NCI-H146 (cell line): ENCODE results near the gene CNTN5.

Experiments
- DNase-seq: peaks from one replicate; lab custom pipeline; 2025; lab: John Stamatoyannopoulos, UW

The CNTN5 gene

GRCh38 chr11:99934008-99934407 is 913.3 kb downstream of the CNTN5 start:
- no peak for DNase-seq

DNA sequence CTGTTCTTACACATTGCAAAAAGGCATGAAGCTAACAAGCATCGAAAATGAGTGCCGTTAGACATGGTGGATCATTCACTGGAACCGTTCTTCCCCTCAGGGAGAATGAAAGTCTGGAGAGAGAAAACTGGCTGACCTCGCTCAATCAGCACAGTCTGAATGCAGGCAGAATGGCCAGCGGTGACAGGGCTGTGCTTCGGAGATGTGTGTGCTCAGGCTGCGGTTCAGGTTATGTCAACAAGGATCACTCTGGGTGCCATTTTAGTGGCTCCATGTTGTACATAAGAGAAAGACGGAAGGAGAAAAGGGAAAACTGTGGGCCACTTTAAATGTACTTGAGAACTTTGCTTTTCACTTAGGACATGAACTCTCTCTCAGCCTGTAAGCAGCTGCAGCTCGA is 916.6 kb downstream of the CNTN5 start:
- DNase-seq: peak; percentile 82

DNA sequence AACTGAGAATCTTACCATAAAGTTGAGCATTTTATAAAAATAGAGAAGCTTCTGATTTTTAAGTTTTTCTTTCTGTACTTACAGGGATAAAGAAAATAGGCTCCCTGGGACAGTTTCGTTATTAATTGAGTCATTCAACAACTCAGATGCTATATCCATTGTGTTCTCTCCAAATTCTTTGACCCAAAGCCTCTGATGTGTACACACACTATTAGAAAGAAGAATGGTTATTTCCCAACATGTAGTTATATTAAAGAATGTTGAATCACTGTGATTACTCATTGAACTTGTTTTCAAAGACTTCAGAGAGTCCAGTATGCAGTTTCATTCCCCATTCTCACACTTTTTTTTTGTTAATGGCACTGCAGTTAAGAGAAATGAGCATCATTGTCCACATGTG is 932.1 kb downstream of the CNTN5 start:
- DNase-seq: no peak

DNA sequence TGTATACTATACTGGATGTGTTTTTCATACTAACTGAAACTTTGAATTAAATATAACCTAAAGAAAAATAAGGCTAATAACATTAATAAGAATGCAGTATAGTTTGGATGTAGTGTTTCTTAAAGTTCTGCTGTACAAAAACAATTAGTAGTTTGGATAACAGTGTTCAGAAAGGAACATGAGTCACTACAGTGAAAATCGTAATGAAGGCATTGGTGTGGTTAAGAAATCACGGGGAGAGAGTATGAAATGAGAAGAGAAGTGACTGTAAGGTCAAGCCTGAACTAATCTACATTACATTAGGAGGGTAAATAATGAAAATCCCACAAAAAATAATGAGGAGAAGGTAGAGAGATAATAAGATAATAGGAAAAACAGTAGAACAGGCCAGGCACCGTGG is 939.8 kb downstream of the CNTN5 start:
- DNase-seq: no peak

GRCh38 chr11:99968336-99968735 is 947.6 kb downstream of the CNTN5 start:
- no peak for DNase-seq

- no peak for DNase-seq
Measured at GRCh38 chr11:99973993-99974392, 953.2 kb downstream of the CNTN5 start.

DNA sequence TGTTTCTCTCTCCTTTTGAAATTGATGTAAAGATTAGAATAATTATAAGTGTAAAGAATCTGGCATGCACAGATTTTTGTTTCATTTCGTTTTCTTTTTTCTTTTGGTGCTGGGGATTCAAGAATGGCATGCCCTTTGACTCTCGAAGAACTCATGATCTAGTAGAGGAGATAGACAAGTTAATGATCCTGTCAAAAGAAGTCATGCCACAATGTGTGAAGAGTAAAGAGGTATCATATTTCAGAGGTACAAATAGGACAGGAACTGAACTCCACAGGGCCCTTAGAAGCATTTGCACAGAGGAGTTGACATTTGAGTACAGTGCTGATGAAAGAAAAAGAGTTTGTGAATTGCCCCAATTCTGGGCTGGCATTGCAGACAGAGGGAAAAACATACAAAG is 958.3 kb downstream of the CNTN5 start:
- DNase-seq: peak; percentile 51

GRCh38 chr11:99987821-99988470 is 967.2 kb downstream of the CNTN5 start:
- no peak for DNase-seq

- DNase-seq: no peak
Measured at GRCh38 chr11:99988471-99988837, 967.7 kb downstream of the CNTN5 start.

- DNase-seq: no peak
Measured at GRCh38 chr11:100003985-100004384, 983.2 kb downstream of the CNTN5 start.

- no peak for DNase-seq
Measured at GRCh38 chr11:100004541-100004940, 983.8 kb downstream of the CNTN5 start.

DNA sequence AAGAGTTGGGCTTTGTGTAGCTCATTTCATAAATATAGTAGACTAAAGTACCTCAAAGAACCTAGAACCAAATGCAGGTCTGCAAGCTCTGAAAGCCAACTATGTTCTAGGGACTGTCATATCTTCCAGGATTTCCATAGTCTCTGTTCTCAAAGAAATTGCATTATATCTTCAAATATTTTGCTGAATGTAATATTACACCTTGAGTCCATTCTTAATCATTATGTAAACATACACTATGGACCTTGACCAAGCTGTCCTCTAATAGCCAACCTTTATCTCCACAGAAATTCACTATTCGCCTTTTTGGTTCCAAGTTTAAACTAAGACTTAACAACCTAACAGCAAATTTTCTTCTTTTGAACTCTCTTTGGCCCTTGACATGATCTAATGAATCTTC is 987.7 kb downstream of the CNTN5 start:
- DNase-seq: no peak

DNA sequence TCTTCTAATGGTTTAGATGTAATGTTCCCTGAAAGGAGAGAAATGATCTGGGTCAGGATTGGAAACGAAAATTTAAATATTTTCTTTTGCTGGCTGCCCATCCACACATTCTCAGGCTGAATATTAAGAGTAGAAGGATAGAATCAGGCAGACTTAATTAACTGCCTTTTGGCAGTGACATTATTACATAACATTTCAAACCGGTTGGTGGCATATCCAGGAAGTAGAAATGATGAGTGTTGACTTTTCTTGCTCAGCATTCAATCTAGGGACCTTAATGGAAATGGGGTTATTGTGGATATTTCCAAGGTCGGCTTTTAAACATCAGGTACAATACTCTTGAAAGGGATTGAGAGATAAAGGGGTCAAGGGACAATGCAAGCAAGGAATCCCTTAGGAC is 989.0 kb downstream of the CNTN5 start:
- no peak for DNase-seq

DNA sequence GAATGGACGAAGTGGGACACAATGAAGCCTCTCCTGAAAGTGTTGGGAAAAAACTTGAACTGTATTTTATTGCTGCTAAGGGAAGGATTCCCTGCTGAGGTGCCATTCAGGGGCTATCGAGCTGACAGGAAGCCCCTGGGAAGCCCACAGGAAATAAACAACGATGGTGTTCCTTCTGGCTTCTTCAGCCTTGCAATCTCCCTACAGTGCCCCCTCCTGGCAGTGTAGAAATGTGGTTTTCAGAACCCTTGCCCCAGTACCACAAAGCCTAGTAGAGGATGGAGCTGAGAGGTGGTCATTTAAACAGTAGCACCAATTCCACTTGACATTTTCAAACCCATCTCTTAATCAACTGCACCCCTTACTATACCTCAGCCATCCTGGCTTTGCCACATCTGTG is 989.6 kb downstream of the CNTN5 start:
- no peak for DNase-seq

DNA sequence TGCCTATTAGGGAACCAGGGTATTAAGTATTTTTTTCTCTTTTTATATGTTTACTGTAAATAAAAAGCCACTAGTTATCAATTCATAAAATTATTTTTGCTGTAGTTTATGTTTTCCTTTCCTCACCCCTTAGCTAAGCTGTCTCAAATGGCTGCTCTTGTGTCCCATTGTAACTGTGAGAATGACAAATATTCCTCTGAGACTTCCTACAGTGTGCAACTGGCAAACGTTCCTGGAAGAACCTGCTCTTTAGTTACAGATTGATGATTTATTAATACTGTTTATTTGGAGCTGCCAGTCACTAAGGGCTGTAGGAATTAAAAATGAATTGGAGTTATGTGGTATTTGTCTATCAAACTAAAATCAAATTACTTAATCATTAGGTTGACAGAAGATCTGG is 990.9 kb downstream of the CNTN5 start:
- peak; percentile 25 for DNase-seq

GRCh38 chr11:100013011-100013410 is 992.3 kb downstream of the CNTN5 start:
- DNase-seq: no peak

GRCh38 chr11:100031973-100032372 is 1011.2 kb downstream of the CNTN5 start:
- DNase-seq: no peak

- no peak for DNase-seq
Measured at GRCh38 chr11:100061006-100061405, 1040.3 kb downstream of the CNTN5 start.

DNA sequence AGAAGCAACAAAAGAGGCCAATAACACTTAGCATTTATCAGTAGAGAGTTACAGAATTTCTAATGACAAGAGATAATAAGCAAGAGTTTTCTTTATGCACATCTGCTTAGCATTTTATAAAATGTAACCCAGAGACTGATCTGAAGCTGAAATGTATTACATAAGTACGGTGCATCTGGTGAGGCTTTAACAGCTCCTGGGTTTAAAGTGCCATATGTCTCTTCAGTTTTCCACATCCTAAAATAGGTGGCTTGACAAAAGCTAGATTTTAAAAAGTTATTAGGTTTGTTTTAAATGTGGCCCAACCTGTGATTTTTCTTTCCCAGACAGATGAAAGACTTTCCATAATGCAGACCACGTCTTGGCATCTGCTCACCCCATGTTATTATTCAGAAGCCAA is 1045.7 kb downstream of the CNTN5 start:
- no peak for DNase-seq

- no peak for DNase-seq
Measured at GRCh38 chr11:100068116-100068515, 1047.4 kb downstream of the CNTN5 start.

GRCh38 chr11:100072131-100072530 is 1051.4 kb downstream of the CNTN5 start:
- no peak for DNase-seq

DNA sequence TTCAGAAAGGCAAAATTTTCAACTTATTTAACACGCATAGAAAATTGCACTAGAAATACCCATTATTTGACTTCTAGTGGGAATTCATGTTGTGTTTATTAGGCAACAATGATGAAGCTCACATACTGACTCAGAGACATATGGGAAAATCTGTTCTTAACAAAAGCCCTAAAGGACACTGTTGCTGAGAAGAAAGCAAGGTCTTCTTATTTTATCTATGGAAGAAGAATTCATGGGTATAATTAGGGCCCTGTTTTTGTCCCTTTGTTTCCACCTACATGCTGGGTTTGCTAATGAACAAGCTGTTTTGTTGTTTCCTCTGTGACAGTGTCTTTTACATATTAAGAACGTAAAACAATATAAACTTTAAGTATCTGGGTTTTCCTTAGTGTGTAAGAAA is 1059.6 kb downstream of the CNTN5 start:
- no peak for DNase-seq

DNA sequence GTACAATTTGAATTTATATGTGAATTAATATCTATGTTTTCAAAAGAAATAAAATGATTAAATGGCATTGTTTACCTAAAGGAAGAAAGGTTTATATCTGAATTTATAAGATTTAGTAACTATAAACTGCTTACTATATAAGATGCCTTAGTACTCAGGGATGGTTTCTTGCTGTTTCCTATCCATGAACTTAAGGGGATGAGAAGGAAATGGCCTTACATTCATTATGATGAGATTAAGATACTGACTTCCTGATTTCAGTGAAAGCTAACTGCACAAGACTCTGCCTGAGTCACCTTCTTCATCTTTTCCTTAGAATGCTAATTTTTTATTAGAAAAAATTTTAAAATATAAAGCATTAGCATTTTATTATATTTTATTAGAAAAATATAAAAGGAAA is 1060.1 kb downstream of the CNTN5 start:
- no peak for DNase-seq

- no peak for DNase-seq
Measured at GRCh38 chr11:100093698-100094097, 1072.9 kb downstream of the CNTN5 start.
